HCT116 (cell line): Measurements from ENCODE around the gene MS4A15. TPM values are rescaled to one million over a fixed set of nuclear protein-coding genes. Genes with fewer than 3 reads are reported as not detected.

Source experiments
- ATAC-seq: fragments of 200-7000 bp; cut with Tn5 transposase; 2 replicates; pipeline ENCODE4 v1.9.1; 2020; ENCODE audit warnings: mild to moderate bottlenecking, moderate library complexity
- BruUV-seq: library from RNA; stranded (reverse); fragments of 400-500 nt; replicated peaks from 2 replicates; lab custom pipeline; 2021; lab: Mats Ljungman, UMichigan
- CTCF ChIA-PET: fragments of 300-600 bp; sonication (Branson Sonifier 250); formaldehyde crosslinking; loops from one replicate; lab custom pipeline; 2021; ENCODE audit warnings: antibody characterized with exemption; lab: Charles Lee
- POLR2A ChIA-PET: fragments of 300-600, 350-600 bp; sonication (Branson Sonifier 250); formaldehyde crosslinking; loops from one replicate; lab custom pipeline; 2021; ENCODE audit warnings: antibody characterized with exemption; lab: Charles Lee
- RAD21 ChIA-PET, 2 experiments: fragments of 300-600 bp; sonication (Branson Sonifier 250); formaldehyde crosslinking; loops; one replicate each; lab custom pipeline; 2023; ENCODE audit warnings: low total read pairs in 2 of 2; ENCODE audit not compliant: uncharacterized antibody in 2 of 2, unreplicated experiment in 2 of 2, low non-redundant PET in 1 of 2; lab: Charles Lee
- DNase-seq: peaks from one replicate; pipeline ENCODE4 v3.0.0-alpha.2; 2010; ENCODE audit warnings: low read depth, low spot score
- H2AFZ ChIP-seq: fragments of 200-600 bp; shearing (Covaris generic), sonication (generic); 2 replicates; pipeline ENCODE4 v1.6.1; 2017; ENCODE audit warnings: low read depth, mixed run types, mixed read lengths, antibody characterized with exemption, low read length; ENCODE audit not compliant: poor library complexity, severe bottlenecking
- H3K27ac ChIP-seq: 2 replicates; pipeline ENCODE4 v1.5.1; 2012; ENCODE audit warnings: low read depth, low read length
- H3K27me3 ChIP-seq: fragments of 200-600 bp; sonication (generic); 2 replicates; pipeline ENCODE4 v1.6.1; 2016; ENCODE audit warnings: mixed run types, low read length, mixed read lengths; ENCODE audit not compliant: insufficient read depth
- H3K36me3 ChIP-seq, 2 experiments: fragments of 200-500 bp in 1 of 2; fragments of 200-600 bp in 1 of 2; sonication (Bioruptor generic) in 1 of 2; sonication (generic) in 1 of 2; 2 replicates each; pipeline versions ENCODE4 v1.5.1 to v1.6.1; 2014 to 2016; ENCODE audit warnings: low read length in 2 of 2, inconsistent platforms in 1 of 2, mixed read lengths in 1 of 2, mixed run types in 1 of 2; ENCODE audit not compliant: insufficient read depth in 2 of 2, control insufficient read depth in 1 of 2
- H3K4me1 ChIP-seq, 2 experiments: fragments of 200-600 bp in 1 of 2; sonication (generic) in 1 of 2; 2 replicates each; pipeline versions ENCODE4 v1.5.1 to v1.6.1; 2012 to 2017; ENCODE audit warnings: low read length in 2 of 2, inconsistent platforms in 1 of 2, mild to moderate bottlenecking in 1 of 2, mixed read lengths in 1 of 2, mixed run types in 1 of 2, moderate library complexity in 1 of 2; ENCODE audit not compliant: insufficient read depth in 2 of 2, control insufficient read depth in 1 of 2
- H3K4me2 ChIP-seq: fragments of 200-600 bp; sonication (generic); 2 replicates; pipeline ENCODE4 v1.6.1; 2017; ENCODE audit warnings: mixed run types, low read length, mixed read lengths
- H3K4me3 ChIP-seq, 2 experiments: fragments of 200-600 bp in 1 of 2; sonication (generic) in 1 of 2; replicated peaks in 1 of 2; 2 replicates each; pipeline ENCODE4 v1.5.1; 2011 to 2016; ENCODE audit warnings: low read length in 2 of 2, control low read depth in 1 of 2, low read depth in 1 of 2, mild to moderate bottlenecking in 1 of 2, mixed read lengths in 1 of 2, mixed run types in 1 of 2
- H3K79me2 ChIP-seq: fragments of 200-600 bp; sonication (generic); 2 replicates; pipeline ENCODE4 v1.6.1; 2017; ENCODE audit warnings: mild to moderate bottlenecking, mixed run types, low read length, moderate library complexity, mixed read lengths; ENCODE audit not compliant: insufficient read depth
- H3K9ac ChIP-seq: fragments of 200-600 bp; sonication (generic); 2 replicates; pipeline ENCODE4 v1.6.1; 2016; ENCODE audit warnings: low read length, mixed read lengths
- H3K9me2 ChIP-seq: fragments of 200-600 bp; sonication (generic), shearing (Covaris generic); 2 replicates; pipeline ENCODE4 v1.6.1; 2017; ENCODE audit warnings: mixed run types, mild to moderate bottlenecking, moderate library complexity; ENCODE audit not compliant: insufficient read depth
- H3K9me3 ChIP-seq, 2 experiments: fragments of 200-500 bp in 1 of 2; fragments of 200-600 bp in 1 of 2; sonication (Bioruptor generic) in 1 of 2; sonication (generic) in 1 of 2; 2 replicates each; pipeline ENCODE4 v1.6.1; 2014 to 2017; ENCODE audit warnings: low read length in 2 of 2, mixed read lengths in 2 of 2, inconsistent platforms in 1 of 2, low read depth in 1 of 2, mild to moderate bottlenecking in 1 of 2, mixed run types in 1 of 2, moderate library complexity in 1 of 2; ENCODE audit not compliant: control insufficient read depth in 1 of 2, insufficient read depth in 1 of 2
- H4K20me1 ChIP-seq: fragments of 200-600 bp; sonication (generic), shearing (Covaris generic); 2 replicates; pipeline ENCODE4 v1.6.1; 2017; ENCODE audit warnings: mixed run types, mild to moderate bottlenecking, moderate library complexity; ENCODE audit not compliant: insufficient read depth
- CBX3 ChIP-seq: IDR thresholded peaks from 2 replicates; pipeline ENCODE4 v1.6.1; 2012; ENCODE audit warnings: low read depth
- CEBPB ChIP-seq: IDR thresholded peaks from 2 replicates; pipeline ENCODE4 v1.6.1; 2012; ENCODE audit warnings: low read depth
- ELF1 ChIP-seq: IDR thresholded peaks from 2 replicates; pipeline ENCODE4 v1.6.1; 2012; ENCODE audit warnings: low read depth, borderline replicate concordance
- EZH2 ChIP-seq: fragments of 200-600 bp; sonication (generic); IDR thresholded peaks from 2 replicates; pipeline ENCODE4 v1.6.1; 2017; ENCODE audit warnings: antibody characterized with exemption, mixed run types
- EZH2phosphoT487 ChIP-seq: fragments of 200-600 bp; IDR thresholded peaks from 2 replicates; pipeline ENCODE4 v1.6.1; 2018; ENCODE audit warnings: antibody characterized with exemption, borderline replicate concordance
- POLR2A ChIP-seq: IDR thresholded peaks from 2 replicates; pipeline ENCODE4 v1.7.0; 2011; ENCODE audit warnings: borderline replicate concordance; ENCODE audit not compliant: insufficient read depth, insufficient read length; ENCODE audit errors: extremely low read depth
- SIN3A ChIP-seq: IDR thresholded peaks from 2 replicates; pipeline ENCODE4 v1.6.1; 2012; ENCODE audit warnings: low read depth
- SP1 ChIP-seq: IDR thresholded peaks from 2 replicates; pipeline ENCODE4 v1.6.1; 2012; ENCODE audit warnings: low read depth
- SRF ChIP-seq: IDR thresholded peaks from 2 replicates; pipeline ENCODE4 v1.6.1; 2012; ENCODE audit warnings: low read depth
- intact Hi-C: fragments of 100-400 bp; cut with micrococcal nuclease; formaldehyde crosslinking; loops from 2 replicates; pipeline ENCODE4 v1.10.0; 2022
- total RNA-seq: library from RNA; stranded (reverse); gene quantifications from one replicate; pipeline ENCODE4 v1.2.1, GENCODE V29; 2021; ENCODE audit not compliant: unreplicated experiment
- TF ChIP-seq, protein P1 (sequence below), 3 experiments: fragments of 200-600 bp in 1 of 3; sonication (generic) in 1 of 3; IDR thresholded peaks in 2 of 3; conservative IDR thresholded peaks in 1 of 3; 2 replicates each; pipeline ENCODE4 v1.5.1; 2012 to 2017; ENCODE audit warnings: low read depth in 2 of 3, low read length in 2 of 3, antibody characterized with exemption in 1 of 3, borderline replicate concordance in 1 of 3, control low read depth in 1 of 3, mild to moderate bottlenecking in 1 of 3, mixed read lengths in 1 of 3, mixed run types in 1 of 3, moderate library complexity in 1 of 3; ENCODE audit not compliant: insufficient read depth in 1 of 3
- TF ChIP-seq, protein P2 (sequence below): IDR thresholded peaks from 2 replicates; pipeline ENCODE4 v1.6.1; 2012
- TF ChIP-seq, protein P3 (sequence below): IDR thresholded peaks from 2 replicates; pipeline ENCODE4 v1.6.1; 2012

MS4A15 gene
- total RNA-seq, 1 experiment from 2014 or later, result 1.5 TPM

DNA sequence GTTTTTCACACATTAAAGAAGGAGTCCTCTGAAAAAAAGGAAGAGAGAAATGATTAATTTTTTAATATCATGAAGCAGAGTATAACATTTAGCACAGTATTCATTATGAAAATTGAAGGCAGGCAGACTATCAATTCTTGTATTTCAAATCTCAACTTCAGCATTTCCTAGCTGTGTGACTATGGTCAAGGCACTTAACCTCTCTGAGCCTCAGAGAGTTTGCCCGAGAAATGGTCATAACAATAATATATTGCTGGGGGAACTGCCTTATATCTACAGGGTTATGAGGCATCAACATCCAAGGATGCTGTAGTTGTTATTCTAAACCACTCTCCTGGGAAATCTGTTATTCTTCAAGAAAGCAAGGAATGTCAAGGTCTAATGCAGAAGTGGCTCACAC, 31.1 kb upstream of the MS4A15 start:
- ChIA-PET CTCF (no interaction called here), RAD21 (no interaction called here), POLR2A (no interaction called here)
- H4K20me1 ChIP-seq, result no peaks in the 10 kb centered on the region
- no peaks in the 10 kb centered on the region for H3K9me2 ChIP-seq
- no peak for DNase-seq
- no peak overlapping the region for H3K4me3 ChIP-seq
- H3K27me3 ChIP-seq, result peaks cover 54% of the 10 kb centered on the region
- H3K27ac ChIP-seq, result no peak overlapping the region
- TF ChIP-seq ELF1 (no peak), CBX3 (no peak), SP1 (no peak), EZH2 (no peak), SRF (no peak), CEBPB (no peak), POLR2A (no peak)
- no peaks in the 10 kb centered on the region for H3K79me2 ChIP-seq
- intact Hi-C loops, result no loop called here
- H3K4me2 ChIP-seq, result no peak overlapping the region
- ATAC-seq, result no peak
- no TSS peak for BruUV-seq
- H3K9ac ChIP-seq, result no peak overlapping the region
- no peaks in the 10 kb centered on the region for H3K36me3 ChIP-seq
- H3K9me3 ChIP-seq, result no peaks in the 10 kb centered on the region
- H3K4me1 ChIP-seq, result no peaks in the 10 kb centered on the region
- no peak overlapping the region for H2AFZ ChIP-seq

DNA sequence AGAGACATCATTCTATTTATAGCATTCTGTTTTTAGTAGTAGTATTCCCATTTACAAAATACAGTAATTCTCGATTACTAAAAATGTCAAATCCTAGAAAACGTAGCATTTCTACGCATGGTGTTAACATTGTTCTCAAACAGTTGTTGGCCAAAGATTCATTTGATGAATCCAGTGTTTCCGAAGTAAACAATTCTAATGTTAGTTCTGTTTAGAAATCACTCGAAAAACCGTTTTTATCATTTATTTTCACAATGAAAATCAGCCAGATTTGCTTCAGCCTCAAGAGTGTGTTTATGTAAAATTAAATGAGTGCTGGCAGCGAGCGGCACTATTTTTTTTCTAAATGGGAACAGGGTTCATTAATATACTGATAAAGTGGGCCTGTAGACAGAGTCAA, 25.1 kb upstream of the MS4A15 start:
- BruUV-seq, result no TSS peak
- DNase-seq, result no peak

More for the DNA sequence above, 25.1 kb upstream of the MS4A15 start:
- ChIA-PET CTCF (no interaction called here), POLR2A (no interaction called here), RAD21 (no interaction called here)
- Histone ChIP-seq H3K36me3 (no peaks in the 10 kb centered on the region), H2AFZ (no peak overlapping the region), H4K20me1 (no peaks in the 10 kb centered on the region), H3K27ac (no peak overlapping the region), H3K27me3 (peaks cover 25% of the 10 kb centered on the region), H3K9ac (no peak overlapping the region), H3K4me2 (no peak overlapping the region), H3K9me2 (no peaks in the 10 kb centered on the region), H3K79me2 (no peaks in the 10 kb centered on the region), H3K4me3 (no peak overlapping the region), H3K4me1 (no peaks in the 10 kb centered on the region), H3K9me3 (no peaks in the 10 kb centered on the region)
- TF ChIP-seq, protein P1, sequence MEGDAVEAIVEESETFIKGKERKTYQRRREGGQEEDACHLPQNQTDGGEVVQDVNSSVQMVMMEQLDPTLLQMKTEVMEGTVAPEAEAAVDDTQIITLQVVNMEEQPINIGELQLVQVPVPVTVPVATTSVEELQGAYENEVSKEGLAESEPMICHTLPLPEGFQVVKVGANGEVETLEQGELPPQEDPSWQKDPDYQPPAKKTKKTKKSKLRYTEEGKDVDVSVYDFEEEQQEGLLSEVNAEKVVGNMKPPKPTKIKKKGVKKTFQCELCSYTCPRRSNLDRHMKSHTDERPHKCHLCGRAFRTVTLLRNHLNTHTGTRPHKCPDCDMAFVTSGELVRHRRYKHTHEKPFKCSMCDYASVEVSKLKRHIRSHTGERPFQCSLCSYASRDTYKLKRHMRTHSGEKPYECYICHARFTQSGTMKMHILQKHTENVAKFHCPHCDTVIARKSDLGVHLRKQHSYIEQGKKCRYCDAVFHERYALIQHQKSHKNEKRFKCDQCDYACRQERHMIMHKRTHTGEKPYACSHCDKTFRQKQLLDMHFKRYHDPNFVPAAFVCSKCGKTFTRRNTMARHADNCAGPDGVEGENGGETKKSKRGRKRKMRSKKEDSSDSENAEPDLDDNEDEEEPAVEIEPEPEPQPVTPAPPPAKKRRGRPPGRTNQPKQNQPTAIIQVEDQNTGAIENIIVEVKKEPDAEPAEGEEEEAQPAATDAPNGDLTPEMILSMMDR (IDR thresholded peaks at IDR 0.05 in 2 of 3, conservative IDR thresholded peaks at IDR 0.05 in 1 of 3; ENCODE audit: borderline replicate concordance in 1 of 3, insufficient read depth in 1 of 3, low read depth in 2 of 3, low read length in 2 of 3), result no peak
- no peak for TF ChIP-seq SIN3A
- TF ChIP-seq, protein P2, sequence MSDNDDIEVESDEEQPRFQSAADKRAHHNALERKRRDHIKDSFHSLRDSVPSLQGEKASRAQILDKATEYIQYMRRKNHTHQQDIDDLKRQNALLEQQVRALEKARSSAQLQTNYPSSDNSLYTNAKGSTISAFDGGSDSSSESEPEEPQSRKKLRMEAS, result no peak
- no peak for TF ChIP-seq EZH2phosphoT487
- TF ChIP-seq, protein P3, sequence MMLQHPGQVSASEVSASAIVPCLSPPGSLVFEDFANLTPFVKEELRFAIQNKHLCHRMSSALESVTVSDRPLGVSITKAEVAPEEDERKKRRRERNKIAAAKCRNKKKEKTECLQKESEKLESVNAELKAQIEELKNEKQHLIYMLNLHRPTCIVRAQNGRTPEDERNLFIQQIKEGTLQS, result no peak
- intact Hi-C loops, result no loop called here
- ATAC-seq, result no peak
